ENCODE measurements around the gene SLC49A3. TPM values are rescaled to one million over a fixed set of nuclear protein-coding genes. Genes with fewer than 3 reads are reported as not detected.
"Not testable (repeated sequence)": the region's sequence is repeated elsewhere in the genome, so short reads cannot be mapped to it uniquely, and the experiment has no call there.

Gene SLC49A3
- under 1 TPM in 1 of 2 experiments, not detected in 1; 0.40 TPM for total RNA-seq

GRCh38 chr4:688854-689681, at the start of gene SLC49A3:
SLC49A3 (minus strand) TSS chr4:689151; CDS start chr4:689127, 24 bp downstream.
- Mint-ChIP-seq H3K9me3 (no peaks in the 10 kb centered on the region), H3K36me3 (ENCODE audit: low read depth) (no peaks in the 10 kb centered on the region), H3K27me3 (peaks cover 12% of the 10 kb centered on the region), H3K4me1 (no peaks in the 10 kb centered on the region), H3K4me3 (no peak within 1 kb of the TSS), H3K27ac (no peak within 1 kb of the TSS)
- POLR2A ChIA-PET = interaction anchor here (1.5 kb wide), 1 partner anchor 11 kb away, joined by 3 read pairs; no protein-coding TSS in a partner anchor
- DNase-seq = no peak
- CTCF ChIA-PET = no interaction called here

- CTCF ChIA-PET, DNase-seq: not testable (repeated sequence)
Observed at GRCh38 chr4:736561-736960, 47.6 kb upstream of the SLC49A3 start.

GRCh38 chr4:735583-735982, 46.6 kb upstream of the SLC49A3 start:
- H3K27me3 Mint-ChIP-seq = no peaks in the 10 kb centered on the region
- peaks cover 2% of the 10 kb centered on the region for H3K9me3 Mint-ChIP-seq
- H3K36me3 Mint-ChIP-seq (ENCODE audit: low read depth) = peaks cover 37% of the 10 kb centered on the region
- H3K4me1 Mint-ChIP-seq = no peaks in the 10 kb centered on the region
- no peak for DNase-seq
- CTCF ChIA-PET = no interaction called here
- POLR2A ChIA-PET = no interaction called here
- H3K27ac Mint-ChIP-seq = no peak overlapping the region
- no peak overlapping the region for H3K4me3 Mint-ChIP-seq

More at GRCh38 chr4:736561-736960, 47.6 kb upstream of the SLC49A3 start:
- H3K9me3 Mint-ChIP-seq, H3K4me1 Mint-ChIP-seq, POLR2A ChIA-PET, H3K27me3 Mint-ChIP-seq, H3K27ac Mint-ChIP-seq, H3K4me3 Mint-ChIP-seq: not testable (repeated sequence)
- H3K36me3 Mint-ChIP-seq (ENCODE audit: low read depth) = peaks cover 36% of the 10 kb centered on the region

GRCh38 chr4:734951-735350, 46.0 kb upstream of the SLC49A3 start:
- DNase-seq = no peak
- Mint-ChIP-seq H3K27ac (no peak overlapping the region), H3K27me3 (no peaks in the 10 kb centered on the region), H3K4me3 (no peak overlapping the region), H3K4me1 (no peaks in the 10 kb centered on the region), H3K36me3 (ENCODE audit: low read depth) (peaks cover 39% of the 10 kb centered on the region), H3K9me3 (peaks cover 2% of the 10 kb centered on the region)
- ChIA-PET CTCF (no interaction called here), POLR2A (no interaction called here)

- POLR2A ChIA-PET = no interaction called here
- CTCF ChIA-PET = no interaction called here
- DNase-seq = no peak
Observed at GRCh38 chr4:734075-734474, 45.1 kb upstream of the SLC49A3 start.

GRCh38 chr4:733631-733980, 44.7 kb upstream of the SLC49A3 start:
- Mint-ChIP-seq H3K27me3 (no peaks in the 10 kb centered on the region), H3K27ac (no peak overlapping the region), H3K4me3 (no peak overlapping the region), H3K36me3 (ENCODE audit: low read depth) (peaks cover 35% of the 10 kb centered on the region), H3K4me1 (no peaks in the 10 kb centered on the region), H3K9me3 (peaks cover 2% of the 10 kb centered on the region)
- ChIA-PET POLR2A (no interaction called here), CTCF (no interaction called here)
- no peak for DNase-seq

More at GRCh38 chr4:734075-734474, 45.1 kb upstream of the SLC49A3 start:
- H3K27ac Mint-ChIP-seq = no peak overlapping the region
- peaks cover 2% of the 10 kb centered on the region for H3K9me3 Mint-ChIP-seq
- no peaks in the 10 kb centered on the region for H3K4me1 Mint-ChIP-seq
- H3K27me3 Mint-ChIP-seq = no peaks in the 10 kb centered on the region
- peaks cover 35% of the 10 kb centered on the region for H3K36me3 Mint-ChIP-seq (ENCODE audit: low read depth)
- no peak overlapping the region for H3K4me3 Mint-ChIP-seq

GRCh38 chr4:732911-733630, 44.1 kb upstream of the SLC49A3 start:
- ChIA-PET POLR2A (no interaction called here), CTCF (no interaction called here)
- DNase-seq = no peak
- H3K4me3 Mint-ChIP-seq = no peak overlapping the region
- H3K36me3 Mint-ChIP-seq (ENCODE audit: low read depth) = peaks cover 34% of the 10 kb centered on the region
- H3K4me1 Mint-ChIP-seq = no peaks in the 10 kb centered on the region
- peaks cover 2% of the 10 kb centered on the region for H3K9me3 Mint-ChIP-seq
- H3K27me3 Mint-ChIP-seq = no peaks in the 10 kb centered on the region
- no peak overlapping the region for H3K27ac Mint-ChIP-seq

GRCh38 chr4:732486-732885, 43.5 kb upstream of the SLC49A3 start:
- Mint-ChIP-seq H3K36me3 (ENCODE audit: low read depth) (peaks cover 29% of the 10 kb centered on the region), H3K9me3 (peaks cover 2% of the 10 kb centered on the region), H3K4me3 (no peak overlapping the region)

GRCh38 chr4:731954-732353, 43.0 kb upstream of the SLC49A3 start:
- DNase-seq, H3K27ac Mint-ChIP-seq, CTCF ChIA-PET, H3K27me3 Mint-ChIP-seq, H3K4me1 Mint-ChIP-seq, H3K4me3 Mint-ChIP-seq, H3K9me3 Mint-ChIP-seq, POLR2A ChIA-PET: not testable (repeated sequence)
- peaks cover 29% of the 10 kb centered on the region for H3K36me3 Mint-ChIP-seq (ENCODE audit: low read depth)

More at GRCh38 chr4:732486-732885, 43.5 kb upstream of the SLC49A3 start:
- H3K4me1 Mint-ChIP-seq = no peaks in the 10 kb centered on the region
- DNase-seq = no peak
- no peaks in the 10 kb centered on the region for H3K27me3 Mint-ChIP-seq
- POLR2A ChIA-PET = no interaction called here
- H3K27ac Mint-ChIP-seq = no peak overlapping the region
- CTCF ChIA-PET = no interaction called here

GRCh38 chr4:730946-731904, 42.3 kb upstream of the SLC49A3 start:
- H3K9me3 Mint-ChIP-seq, H3K27ac Mint-ChIP-seq, H3K4me3 Mint-ChIP-seq, POLR2A ChIA-PET, DNase-seq, H3K4me1 Mint-ChIP-seq, H3K27me3 Mint-ChIP-seq, CTCF ChIA-PET: not testable (repeated sequence)
- peaks cover 29% of the 10 kb centered on the region for H3K36me3 Mint-ChIP-seq (ENCODE audit: low read depth)

- ChIA-PET POLR2A (no interaction called here), CTCF (no interaction called here)
- H3K9me3 Mint-ChIP-seq = peaks cover 2% of the 10 kb centered on the region
- H3K4me3 Mint-ChIP-seq = no peak overlapping the region
- no peak overlapping the region for H3K27ac Mint-ChIP-seq
- DNase-seq = no peak
- H3K36me3 Mint-ChIP-seq (ENCODE audit: low read depth) = peaks cover 27% of the 10 kb centered on the region
- no peaks in the 10 kb centered on the region for H3K27me3 Mint-ChIP-seq
- H3K4me1 Mint-ChIP-seq = no peaks in the 10 kb centered on the region
Observed at GRCh38 chr4:730511-730910, 41.6 kb upstream of the SLC49A3 start.

- ChIA-PET CTCF (interaction anchor here (0.7 kb wide), 1 partner anchor 13 kb away, joined by 3 read pairs; no protein-coding TSS in a partner anchor), POLR2A (no interaction called here)
- Mint-ChIP-seq H3K27ac (no peak overlapping the region), H3K36me3 (ENCODE audit: low read depth) (peaks cover 19% of the 10 kb centered on the region), H3K9me3 (peaks cover 2% of the 10 kb centered on the region), H3K4me3 (no peak overlapping the region), H3K4me1 (no peaks in the 10 kb centered on the region), H3K27me3 (no peaks in the 10 kb centered on the region)
- DNase-seq = no peak
Observed at GRCh38 chr4:729336-730315, 40.7 kb upstream of the SLC49A3 start.
